DMS53 (cell line): Measurements from ENCODE around the gene ATP10A.
"Not testable (repeated sequence)": the region's sequence is repeated elsewhere in the genome, so short reads cannot be mapped to it uniquely, and the experiment has no call there.

Experiments used
- DNase-seq: peaks from one replicate; lab custom pipeline; 2025; lab: John Stamatoyannopoulos, UW

The ATP10A gene

GRCh38 chr15:25790000-25790660, 73.0 kb downstream of the ATP10A start:
- DNase-seq = no peak

GRCh38 chr15:25789616-25789999, 73.5 kb downstream of the ATP10A start:
- no peak for DNase-seq

- no peak for DNase-seq
These were observed 73.9 kb downstream of the ATP10A start for GRCh38 chr15:25789211-25789610.

- peak; percentile 8 for DNase-seq
These were observed 75.1 kb downstream of the ATP10A start for GRCh38 chr15:25787855-25788520.

GRCh38 chr15:25787381-25787780, 75.7 kb downstream of the ATP10A start:
- no peak for DNase-seq

GRCh38 chr15:25786040-25786439, 77.1 kb downstream of the ATP10A start:
- no peak for DNase-seq

- no peak for DNase-seq
These were observed 77.5 kb downstream of the ATP10A start for GRCh38 chr15:25785641-25786025.

- DNase-seq = no peak
These were observed 78.1 kb downstream of the ATP10A start for GRCh38 chr15:25784876-25785640.

- no peak for DNase-seq
These were observed 79.3 kb downstream of the ATP10A start for GRCh38 chr15:25783607-25784540.

GRCh38 chr15:25783134-25783533, 80.0 kb downstream of the ATP10A start:
- DNase-seq = no peak

GRCh38 chr15:25780479-25781255, 82.5 kb downstream of the ATP10A start:
- no peak for DNase-seq

- DNase-seq = no peak
These were observed 85.0 kb downstream of the ATP10A start for GRCh38 chr15:25778161-25778560.

GRCh38 chr15:25777037-25777436, 86.1 kb downstream of the ATP10A start:
- DNase-seq = no peak

- DNase-seq = no peak
These were observed 86.9 kb downstream of the ATP10A start for GRCh38 chr15:25776071-25776746.

GRCh38 chr15:25775317-25775912, 87.7 kb downstream of the ATP10A start:
- no peak for DNase-seq

GRCh38 chr15:25774871-25775270, 88.3 kb downstream of the ATP10A start:
- DNase-seq = no peak

GRCh38 chr15:25773248-25773647, 89.9 kb downstream of the ATP10A start:
- no peak for DNase-seq

GRCh38 chr15:25772500-25772899, 90.6 kb downstream of the ATP10A start:
- no peak for DNase-seq

GRCh38 chr15:25771736-25772135, 91.4 kb downstream of the ATP10A start:
- not testable (repeated sequence) for DNase-seq

GRCh38 chr15:25771338-25771706, 91.8 kb downstream of the ATP10A start:
- DNase-seq = no peak
